ENCODE data around the gene HBQ1. TPM values are rescaled to one million over a fixed set of nuclear protein-coding genes. Genes with fewer than 3 reads are reported as not detected.
A peak's percentile ranks its signal among the peaks of the same experiment; 100 is the strongest.

Gene HBQ1
- 3.5 and 4.4 TPM in 2 replicates for total RNA-seq (2021)
- long read RNA-seq: 0 reads

DNA sequence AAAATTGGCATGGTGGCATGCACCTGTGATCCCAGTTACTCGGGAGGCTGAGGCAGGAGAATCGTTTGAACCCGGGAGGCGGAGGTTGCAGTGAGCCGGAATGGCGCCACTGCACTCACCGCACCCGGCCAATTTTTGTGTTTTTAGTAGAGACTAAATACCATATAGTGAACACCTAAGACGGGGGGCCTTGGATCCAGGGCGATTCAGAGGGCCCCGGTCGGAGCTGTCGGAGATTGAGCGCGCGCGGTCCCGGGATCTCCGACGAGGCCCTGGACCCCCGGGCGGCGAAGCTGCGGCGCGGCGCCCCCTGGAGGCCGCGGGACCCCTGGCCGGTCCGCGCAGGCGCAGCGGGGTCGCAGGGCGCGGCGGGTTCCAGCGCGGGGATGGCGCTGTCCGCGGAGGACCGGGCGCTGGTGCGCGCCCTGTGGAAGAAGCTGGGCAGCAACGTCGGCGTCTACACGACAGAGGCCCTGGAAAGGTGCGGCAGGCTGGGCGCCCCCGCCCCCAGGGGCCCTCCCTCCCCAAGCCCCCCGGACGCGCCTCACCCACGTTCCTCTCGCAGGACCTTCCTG lies at the start of gene HBQ1:
Gene HBQ1 (plus strand): TSS at position 359 of the 575 bp plus-strand sequence. CDS start 28 bp downstream, at position 387.
- H2BK15ac ChIP-seq (ENCODE audit: low read depth, low read length): no peak within 1 kb of the TSS
- no peak within 1 kb of the TSS for H4K91ac ChIP-seq (ENCODE audit: insufficient read length, low read depth, low read length)
- peaks cover 4 to 7% of the 10 kb centered on the region in 2 experiments; a peak in 1 of 4 replicates for H3K4me1 Mint-ChIP-seq
- no peak within 1 kb of the TSS for H3K23ac ChIP-seq (ENCODE audit: insufficient read length, low read depth, low read length)
- H2AFZ ChIP-seq (ENCODE audit: low read length): no peak within 1 kb of the TSS
- peaks cover 34% of the 10 kb centered on the region for H3K27me3 ChIP-seq (ENCODE audit: insufficient read depth, low read length)
- no peaks in the 10 kb centered on the region for H3K9me3 ChIP-seq (ENCODE audit: control insufficient read depth, low read depth, low read length)
- no peak within 1 kb of the TSS for H2BK120ac ChIP-seq (ENCODE audit: low read depth, low read length, poor library complexity, severe bottlenecking)
- H2BK12ac ChIP-seq (ENCODE audit: insufficient read length, low read depth, low read length): no peak within 1 kb of the TSS
- no peak within 1 kb of the TSS for H3K27ac Mint-ChIP-seq
- H3K18ac ChIP-seq (ENCODE audit: insufficient read length, low read depth, low read length): no peak within 1 kb of the TSS
- peak within 1 kb of the TSS; percentile 25; the same call in 1 of the 2 replicates for H3K14ac ChIP-seq (ENCODE audit: insufficient read depth, low read length)
- H3K4me1 ChIP-seq (ENCODE audit: insufficient read depth, low read length): no peaks in the 10 kb centered on the region
- no peak within 1 kb of the TSS for H3K27ac ChIP-seq (ENCODE audit: insufficient read length, low read depth, low read length)
- peak; percentile 57 for DNase-seq
- WGBS (ENCODE audit: extremely low coverage, insufficient read length, low lambda C conversion rate): no CpG with 5 or more reads among the region's 59 CpGs
- H3K9ac ChIP-seq (ENCODE audit: extremely low read depth, insufficient read length, low read length): no peak within 1 kb of the TSS
- H2BK20ac ChIP-seq (ENCODE audit: low read depth, low read length, poor library complexity, severe bottlenecking): no peak within 1 kb of the TSS
- H3K9me3 Mint-ChIP-seq: no peaks in the 10 kb centered on the region
- H4K20me1 ChIP-seq (ENCODE audit: control insufficient read depth, insufficient read depth, insufficient read length): no peaks in the 10 kb centered on the region
- H3K4me2 ChIP-seq (ENCODE audit: insufficient read depth, insufficient read length, low read length): peak within 1 kb of the TSS; percentile 35
- H3T11ph ChIP-seq (ENCODE audit: low read length): no peak within 1 kb of the TSS
- TF ChIP-seq, protein P1, sequence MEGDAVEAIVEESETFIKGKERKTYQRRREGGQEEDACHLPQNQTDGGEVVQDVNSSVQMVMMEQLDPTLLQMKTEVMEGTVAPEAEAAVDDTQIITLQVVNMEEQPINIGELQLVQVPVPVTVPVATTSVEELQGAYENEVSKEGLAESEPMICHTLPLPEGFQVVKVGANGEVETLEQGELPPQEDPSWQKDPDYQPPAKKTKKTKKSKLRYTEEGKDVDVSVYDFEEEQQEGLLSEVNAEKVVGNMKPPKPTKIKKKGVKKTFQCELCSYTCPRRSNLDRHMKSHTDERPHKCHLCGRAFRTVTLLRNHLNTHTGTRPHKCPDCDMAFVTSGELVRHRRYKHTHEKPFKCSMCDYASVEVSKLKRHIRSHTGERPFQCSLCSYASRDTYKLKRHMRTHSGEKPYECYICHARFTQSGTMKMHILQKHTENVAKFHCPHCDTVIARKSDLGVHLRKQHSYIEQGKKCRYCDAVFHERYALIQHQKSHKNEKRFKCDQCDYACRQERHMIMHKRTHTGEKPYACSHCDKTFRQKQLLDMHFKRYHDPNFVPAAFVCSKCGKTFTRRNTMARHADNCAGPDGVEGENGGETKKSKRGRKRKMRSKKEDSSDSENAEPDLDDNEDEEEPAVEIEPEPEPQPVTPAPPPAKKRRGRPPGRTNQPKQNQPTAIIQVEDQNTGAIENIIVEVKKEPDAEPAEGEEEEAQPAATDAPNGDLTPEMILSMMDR (conservative IDR thresholded peaks at IDR 0.05): peak; percentile 68
- H2BK5ac ChIP-seq (ENCODE audit: insufficient read length, low read length): no peak within 1 kb of the TSS
- peaks cover 2 to 10% (median 3%) of the 10 kb centered on the region in 3 experiments; a peak in 6 of 7 replicates for H3K36me3 Mint-ChIP-seq (ENCODE audit: insufficient read depth in 1 of 3, low read depth in 3 of 3)
- no peak within 1 kb of the TSS for H2AK5ac ChIP-seq (ENCODE audit: insufficient read length, low read length)
- H3K79me1 ChIP-seq (ENCODE audit: insufficient read depth, low read depth, low read length, poor library complexity, severe bottlenecking): no peaks in the 10 kb centered on the region
- peaks cover 44% of the 10 kb centered on the region for H3K27me3 Mint-ChIP-seq (ENCODE audit: low read depth)
- no peak within 1 kb of the TSS for H4K5ac ChIP-seq (ENCODE audit: insufficient read length, low read depth, low read length)
- no peak within 1 kb of the TSS for H4K8ac ChIP-seq (replicated peaks; ENCODE audit: insufficient read length, low read depth, low read length)
- H3K79me2 ChIP-seq (ENCODE audit: insufficient read depth, low read length): no peaks in the 10 kb centered on the region
- no peak within 1 kb of the TSS for H3K4ac ChIP-seq (ENCODE audit: low read depth, low read length)
- peaks cover 5% of the 10 kb centered on the region for H3K23me2 ChIP-seq (ENCODE audit: insufficient read length, low read depth, low read length, poor library complexity, severe bottlenecking)
- no peak within 1 kb of the TSS for H3K56ac ChIP-seq (ENCODE audit: insufficient read length, low read depth, low read length)
- H3K4me3 Mint-ChIP-seq: peak within 1 kb of the TSS; percentile 52 to 72
